ENCODE results near the gene HOOK2.
"Not testable (repeated sequence)": the region's sequence is repeated elsewhere in the genome, so short reads cannot be mapped to it uniquely, and the experiment has no call there.

The HOOK2 gene

GRCh38 chr19:12723641-12724426 is 51.5 kb downstream of the HOOK2 start, which contains the start of gene TNPO2:
TNPO2 (minus strand) TSS chr19:12723932; CDS start chr19:12720977, 2,955 bp downstream.
- no peak for DNase-seq (ENCODE audit: low read depth, low spot score)
- peak within 1 kb of the TSS; percentile 93 for H3K27ac ChIP-seq

GRCh38 chr19:12723381-12723640 is 52.0 kb downstream of the HOOK2 start:
- peak overlapping the region; percentile 93 for H3K27ac ChIP-seq
- DNase-seq (ENCODE audit: low read depth, low spot score) = no peak

GRCh38 chr19:12722566-12723380 is 52.6 kb downstream of the HOOK2 start:
- peak; percentile 97 for DNase-seq (ENCODE audit: low read depth, low spot score)
- H3K27ac ChIP-seq = peak overlapping the region; percentile 93

GRCh38 chr19:12721656-12722565 is 53.4 kb downstream of the HOOK2 start:
- H3K27ac ChIP-seq = peak overlapping the region; percentile 93
- no peak for DNase-seq (ENCODE audit: low read depth, low spot score)

GRCh38 chr19:12720851-12721655 is 54.3 kb downstream of the HOOK2 start:
- no peak for DNase-seq (ENCODE audit: low read depth, low spot score)

GRCh38 chr19:12720296-12720695 is 55.1 kb downstream of the HOOK2 start:
- H3K27ac ChIP-seq = peak overlapping the region; percentile 93
- no peak for DNase-seq (ENCODE audit: low read depth, low spot score)

More at GRCh38 chr19:12720851-12721655, 54.3 kb downstream of the HOOK2 start:
- H3K27ac ChIP-seq = peak overlapping the region; percentile 93

- no peak for DNase-seq (ENCODE audit: low read depth, low spot score)
- no peak overlapping the region for H3K27ac ChIP-seq
Observed at GRCh38 chr19:12715929-12716328, 59.4 kb downstream of the HOOK2 start.

- no peak overlapping the region for H3K27ac ChIP-seq
- DNase-seq (ENCODE audit: low read depth, low spot score) = no peak
Observed at GRCh38 chr19:12715102-12715501, 60.2 kb downstream of the HOOK2 start.

GRCh38 chr19:12713304-12713703 is 62.0 kb downstream of the HOOK2 start:
- not testable (repeated sequence) for H3K27ac ChIP-seq; DNase-seq (ENCODE audit: low read depth, low spot score)
